ENCODE data around the gene IFFO2.

Gene IFFO2

DNA sequence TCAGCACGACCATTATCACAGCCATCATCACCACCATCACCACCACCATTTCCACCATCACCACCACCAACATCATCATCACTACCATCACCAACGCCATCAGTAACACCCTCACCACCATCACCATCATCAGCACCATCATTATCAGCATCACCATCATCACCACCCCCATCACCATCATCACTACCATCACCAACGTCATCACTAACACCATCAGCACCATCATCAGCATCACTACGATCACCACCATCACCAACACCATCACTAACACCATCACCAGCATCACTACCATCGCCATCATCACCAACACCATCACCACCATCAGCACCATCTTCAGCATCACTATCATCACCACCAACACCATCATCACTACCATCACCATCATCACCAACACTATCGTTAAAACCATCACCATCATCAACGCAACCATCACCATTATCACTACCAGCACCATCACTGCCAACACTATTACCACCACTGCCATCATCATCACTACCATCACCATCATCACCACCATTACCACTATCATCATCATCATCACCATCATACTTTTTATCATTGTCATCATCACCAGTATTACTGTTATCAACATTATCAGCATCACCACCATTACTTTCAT, 98.3 kb downstream of the IFFO2 start:
- no peaks in the 10 kb centered on the region for H3F3A ChIP-seq (ENCODE audit: insufficient read depth, low read length)
- no peaks in the 10 kb centered on the region for H3K9me2 ChIP-seq (ENCODE audit: low read depth, low read length)
- TF ChIP-seq, protein P1, sequence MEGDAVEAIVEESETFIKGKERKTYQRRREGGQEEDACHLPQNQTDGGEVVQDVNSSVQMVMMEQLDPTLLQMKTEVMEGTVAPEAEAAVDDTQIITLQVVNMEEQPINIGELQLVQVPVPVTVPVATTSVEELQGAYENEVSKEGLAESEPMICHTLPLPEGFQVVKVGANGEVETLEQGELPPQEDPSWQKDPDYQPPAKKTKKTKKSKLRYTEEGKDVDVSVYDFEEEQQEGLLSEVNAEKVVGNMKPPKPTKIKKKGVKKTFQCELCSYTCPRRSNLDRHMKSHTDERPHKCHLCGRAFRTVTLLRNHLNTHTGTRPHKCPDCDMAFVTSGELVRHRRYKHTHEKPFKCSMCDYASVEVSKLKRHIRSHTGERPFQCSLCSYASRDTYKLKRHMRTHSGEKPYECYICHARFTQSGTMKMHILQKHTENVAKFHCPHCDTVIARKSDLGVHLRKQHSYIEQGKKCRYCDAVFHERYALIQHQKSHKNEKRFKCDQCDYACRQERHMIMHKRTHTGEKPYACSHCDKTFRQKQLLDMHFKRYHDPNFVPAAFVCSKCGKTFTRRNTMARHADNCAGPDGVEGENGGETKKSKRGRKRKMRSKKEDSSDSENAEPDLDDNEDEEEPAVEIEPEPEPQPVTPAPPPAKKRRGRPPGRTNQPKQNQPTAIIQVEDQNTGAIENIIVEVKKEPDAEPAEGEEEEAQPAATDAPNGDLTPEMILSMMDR (IDR thresholded peaks at IDR 0.05; ENCODE audit: low read length): no peak
- TF ChIP-seq EZH2 (IDR thresholded peaks at IDR 0.05; ENCODE audit: borderline replicate concordance, low read length): no peak
- no peaks in the 10 kb centered on the region for H3K36me3 ChIP-seq (ENCODE audit: insufficient read depth, low read length)
- no peaks in the 10 kb centered on the region; the same call in 1 of the 2 replicates for H3K27me3 ChIP-seq (ENCODE audit: insufficient read depth, low read length)
- no peak overlapping the region for H2AFZ ChIP-seq (ENCODE audit: low read length)
- H3K27ac ChIP-seq (ENCODE audit: low read depth, low read length, poor library complexity, severe bottlenecking): no peak overlapping the region
- H4K20me1 ChIP-seq (ENCODE audit: insufficient read depth, low read length): no peaks in the 10 kb centered on the region
- no peak overlapping the region for H3K4me3 ChIP-seq (ENCODE audit: low read depth, low read length, poor library complexity, severe bottlenecking)
- no peak overlapping the region for H3K4me2 ChIP-seq (ENCODE audit: low read length)
- no peaks in the 10 kb centered on the region for H3K79me2 ChIP-seq (ENCODE audit: insufficient read depth, low read length)
- no peaks in the 10 kb centered on the region for H3K4me1 ChIP-seq (ENCODE audit: insufficient read depth, low read length, severe bottlenecking)
- H3K9ac ChIP-seq (ENCODE audit: low read length): no peak overlapping the region
- no peaks in the 10 kb centered on the region for H3K9me3 ChIP-seq (ENCODE audit: low read length)

DNA sequence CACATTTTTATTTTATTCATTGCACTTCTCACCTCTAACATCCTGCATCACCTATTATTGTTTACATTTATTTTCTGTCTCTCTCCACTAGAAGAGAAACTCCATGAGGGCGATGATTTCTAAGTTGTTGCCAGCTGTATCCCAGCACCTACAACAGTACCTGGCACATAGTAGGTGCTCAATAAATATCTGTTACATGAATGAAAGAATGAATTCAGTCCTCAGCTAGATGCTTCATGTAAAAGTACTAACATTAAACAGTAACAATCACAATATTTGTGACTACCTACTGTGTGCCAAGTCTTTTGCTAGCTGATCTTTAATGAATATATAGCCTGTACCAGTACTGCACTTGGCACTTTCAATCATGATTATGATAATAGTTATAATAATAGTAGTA, 100.0 kb downstream of the IFFO2 start:
- no peaks in the 10 kb centered on the region for H3F3A ChIP-seq (ENCODE audit: insufficient read depth, low read length)
- H3K4me2 ChIP-seq (ENCODE audit: low read length): no peak overlapping the region
- no peaks in the 10 kb centered on the region for H3K4me1 ChIP-seq (ENCODE audit: insufficient read depth, low read length, severe bottlenecking)
- no peaks in the 10 kb centered on the region for H3K9me2 ChIP-seq (ENCODE audit: low read depth, low read length)
- H3K9me3 ChIP-seq (ENCODE audit: low read length): no peaks in the 10 kb centered on the region
- H3K4me3 ChIP-seq (ENCODE audit: low read depth, low read length, poor library complexity, severe bottlenecking): no peak overlapping the region
- H3K79me2 ChIP-seq (ENCODE audit: insufficient read depth, low read length): no peaks in the 10 kb centered on the region
- H2AFZ ChIP-seq (ENCODE audit: low read length): no peak overlapping the region
- H3K9ac ChIP-seq (ENCODE audit: low read length): no peak overlapping the region
- H3K27me3 ChIP-seq (ENCODE audit: insufficient read depth, low read length): no peaks in the 10 kb centered on the region; the same call in 1 of the 2 replicates
- H4K20me1 ChIP-seq (ENCODE audit: insufficient read depth, low read length): no peaks in the 10 kb centered on the region
- H3K27ac ChIP-seq (ENCODE audit: low read depth, low read length, poor library complexity, severe bottlenecking): no peak overlapping the region
- H3K36me3 ChIP-seq (ENCODE audit: insufficient read depth, low read length): no peaks in the 10 kb centered on the region
- TF ChIP-seq EZH2 (IDR thresholded peaks at IDR 0.05; ENCODE audit: borderline replicate concordance, low read length): no peak
- TF ChIP-seq, protein P1 (IDR thresholded peaks at IDR 0.05; ENCODE audit: low read length): no peak

DNA sequence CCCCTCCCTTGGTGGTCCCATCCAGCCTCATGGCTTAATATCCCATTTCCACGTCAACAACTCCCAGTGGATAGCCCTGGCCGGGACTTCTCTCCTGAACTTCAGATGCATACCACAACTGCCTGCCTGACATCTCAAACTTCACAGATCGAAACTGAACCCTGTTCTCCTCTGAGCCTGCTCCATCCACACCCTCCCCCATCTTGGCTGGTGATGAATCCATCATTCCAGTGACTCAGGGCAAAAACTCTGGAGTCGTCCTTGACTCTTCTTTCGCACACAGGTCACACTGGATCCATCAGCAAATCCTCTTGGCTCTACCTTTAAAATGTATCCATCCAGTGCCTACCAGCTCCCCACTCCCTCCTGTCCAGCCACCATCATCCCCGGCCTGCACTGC, 100.9 kb downstream of the IFFO2 start:
- no peaks in the 10 kb centered on the region for H3K9me3 ChIP-seq (ENCODE audit: low read length)
- TF ChIP-seq EZH2 (IDR thresholded peaks at IDR 0.05; ENCODE audit: borderline replicate concordance, low read length): no peak
- no peaks in the 10 kb centered on the region for H3K79me2 ChIP-seq (ENCODE audit: insufficient read depth, low read length)
- no peaks in the 10 kb centered on the region for H4K20me1 ChIP-seq (ENCODE audit: insufficient read depth, low read length)
- H2AFZ ChIP-seq (ENCODE audit: low read length): no peak overlapping the region
- no peaks in the 10 kb centered on the region for H3K9me2 ChIP-seq (ENCODE audit: low read depth, low read length)
- H3K4me2 ChIP-seq (ENCODE audit: low read length): no peak overlapping the region
- no peaks in the 10 kb centered on the region for H3K36me3 ChIP-seq (ENCODE audit: insufficient read depth, low read length)
- H3F3A ChIP-seq (ENCODE audit: insufficient read depth, low read length): no peaks in the 10 kb centered on the region
- H3K27me3 ChIP-seq (ENCODE audit: insufficient read depth, low read length): no peaks in the 10 kb centered on the region; the same call in 1 of the 2 replicates
- no peak overlapping the region for H3K27ac ChIP-seq (ENCODE audit: low read depth, low read length, poor library complexity, severe bottlenecking)
- H3K4me3 ChIP-seq (ENCODE audit: low read depth, low read length, poor library complexity, severe bottlenecking): no peak overlapping the region
- H3K4me1 ChIP-seq (ENCODE audit: insufficient read depth, low read length, severe bottlenecking): no peaks in the 10 kb centered on the region
- H3K9ac ChIP-seq (ENCODE audit: low read length): no peak overlapping the region

Measured in OCI-LY1 (cell line).